Measurements from ENCODE around the gene SORCS2. TPM values are rescaled to one million over a fixed set of nuclear protein-coding genes. Genes with fewer than 3 reads are reported as not detected.

SORCS2 gene
- total and polyA plus RNA-seq, 2 experiments from 2014 or later: 0.92 to 6.9 TPM

GRCh38 chr4:7241597-7242125 lies 49.3 kb downstream of the SORCS2 start:
- Histone ChIP-seq H3K27me3 (no peaks in the 10 kb centered on the region), H3K27ac (no peak overlapping the region), H3K36me3 (no peaks in the 10 kb centered on the region), H3K9me3 (ENCODE audit: low read depth) (no peaks in the 10 kb centered on the region), H3K4me1 (ENCODE audit: low read depth) (peaks cover 29% of the 10 kb centered on the region), H3K4me3 (no peak overlapping the region)
- no peak for TF ChIP-seq CTCF (IDR thresholded peaks at IDR 0.05; ENCODE audit: low read depth, low read length)
- DNase-seq (ENCODE audit: low read depth in 1 of 2, low spot score in 1 of 2): no peak

- H3K4me1 ChIP-seq (ENCODE audit: low read depth): peaks cover 18% of the 10 kb centered on the region
- H3K27ac ChIP-seq: no peak overlapping the region
- no peak for DNase-seq (ENCODE audit: low read depth in 1 of 2, low spot score in 1 of 2)
- H3K36me3 ChIP-seq: no peaks in the 10 kb centered on the region
- no peaks in the 10 kb centered on the region for H3K9me3 ChIP-seq (ENCODE audit: low read depth)
- H3K4me3 ChIP-seq: no peak overlapping the region
- TF ChIP-seq CTCF (IDR thresholded peaks at IDR 0.05; ENCODE audit: low read depth, low read length): no peak
- no peaks in the 10 kb centered on the region for H3K27me3 ChIP-seq
These were observed 50.4 kb downstream of the SORCS2 start for GRCh38 chr4:7242766-7243165.

GRCh38 chr4:7243609-7244330 lies 51.4 kb downstream of the SORCS2 start:
- no peak for TF ChIP-seq CTCF (IDR thresholded peaks at IDR 0.05; ENCODE audit: low read depth, low read length)
- Histone ChIP-seq H3K4me3 (no peak overlapping the region), H3K9me3 (ENCODE audit: low read depth) (no peaks in the 10 kb centered on the region), H3K4me1 (ENCODE audit: low read depth) (peaks cover 15% of the 10 kb centered on the region), H3K27me3 (no peaks in the 10 kb centered on the region), H3K27ac (no peak overlapping the region), H3K36me3 (no peaks in the 10 kb centered on the region)
- no peak for DNase-seq (ENCODE audit: low read depth in 1 of 2, low spot score in 1 of 2)

GRCh38 chr4:7244331-7244665 lies 52.0 kb downstream of the SORCS2 start:
- Histone ChIP-seq H3K4me1 (ENCODE audit: low read depth) (peaks cover 12% of the 10 kb centered on the region), H3K27me3 (no peaks in the 10 kb centered on the region)
- no peak for DNase-seq (ENCODE audit: low read depth in 1 of 2, low spot score in 1 of 2)

GRCh38 chr4:7244751-7245320 lies 52.5 kb downstream of the SORCS2 start:
- H3K36me3 ChIP-seq: no peaks in the 10 kb centered on the region
- H3K27me3 ChIP-seq: no peaks in the 10 kb centered on the region
- no peaks in the 10 kb centered on the region for H3K9me3 ChIP-seq (ENCODE audit: low read depth)
- no peak overlapping the region for H3K4me3 ChIP-seq
- no peak for TF ChIP-seq CTCF (IDR thresholded peaks at IDR 0.05; ENCODE audit: low read depth, low read length)
- no peak overlapping the region for H3K27ac ChIP-seq
- no peak for DNase-seq (ENCODE audit: low read depth in 1 of 2, low spot score in 1 of 2)
- peaks cover 6% of the 10 kb centered on the region for H3K4me1 ChIP-seq (ENCODE audit: low read depth)

More at GRCh38 chr4:7244331-7244665, 52.0 kb downstream of the SORCS2 start:
- no peaks in the 10 kb centered on the region for H3K36me3 ChIP-seq
- no peak overlapping the region for H3K4me3 ChIP-seq
- H3K27ac ChIP-seq: no peak overlapping the region
- H3K9me3 ChIP-seq (ENCODE audit: low read depth): no peaks in the 10 kb centered on the region
- TF ChIP-seq CTCF (IDR thresholded peaks at IDR 0.05; ENCODE audit: low read depth, low read length): no peak

All from cardiac muscle cell (in vitro differentiated cells and primary cell).